GM12878 (cell line): Measurements from ENCODE around the gene YES1.

Experiments
- ESRRA ChIP-seq: IDR thresholded peaks from 2 replicates; pipeline ENCODE4 v1.6.1; 2012; ENCODE audit warnings: mild to moderate bottlenecking, low read length, improper control_type of control experiment
- TF ChIP-seq, protein P1 (sequence below): IDR thresholded peaks from 2 replicates; pipeline ENCODE4 v1.6.1; 2012; ENCODE audit warnings: low read depth, low read length, improper control_type of control experiment

DNA sequence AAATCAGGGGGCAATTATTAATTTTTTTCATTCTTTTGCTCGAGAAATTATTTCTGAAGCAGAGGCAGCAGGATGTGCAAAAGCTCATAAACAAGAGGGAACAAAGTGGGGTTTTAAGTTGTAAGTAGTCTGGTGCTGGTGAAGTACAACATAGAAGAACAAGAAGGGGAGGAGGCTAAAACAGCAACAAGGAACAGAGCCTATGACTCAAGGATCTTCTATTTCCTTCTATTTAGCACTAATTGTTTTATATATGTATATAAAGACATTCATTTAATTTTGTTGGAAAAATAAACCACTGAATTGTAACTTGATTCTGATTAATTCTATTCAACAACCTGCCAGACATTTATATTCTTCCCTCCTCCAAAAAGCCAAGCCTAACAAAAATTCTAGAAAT lies 35.0 kb downstream of the YES1 start:
- TF ChIP-seq, protein P1, sequence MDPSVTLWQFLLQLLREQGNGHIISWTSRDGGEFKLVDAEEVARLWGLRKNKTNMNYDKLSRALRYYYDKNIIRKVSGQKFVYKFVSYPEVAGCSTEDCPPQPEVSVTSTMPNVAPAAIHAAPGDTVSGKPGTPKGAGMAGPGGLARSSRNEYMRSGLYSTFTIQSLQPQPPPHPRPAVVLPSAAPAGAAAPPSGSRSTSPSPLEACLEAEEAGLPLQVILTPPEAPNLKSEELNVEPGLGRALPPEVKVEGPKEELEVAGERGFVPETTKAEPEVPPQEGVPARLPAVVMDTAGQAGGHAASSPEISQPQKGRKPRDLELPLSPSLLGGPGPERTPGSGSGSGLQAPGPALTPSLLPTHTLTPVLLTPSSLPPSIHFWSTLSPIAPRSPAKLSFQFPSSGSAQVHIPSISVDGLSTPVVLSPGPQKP: no peak
- TF ChIP-seq ESRRA: no peak
